ENCODE results near the gene KCNK2. TPM values are rescaled to one million over a fixed set of nuclear protein-coding genes. Genes with fewer than 3 reads are reported as not detected.
A peak's percentile ranks its signal among the peaks of the same experiment; 100 is the strongest.

Gene KCNK2
- polyA plus RNA-seq, 4 donors, result 1.8 to 3.1 (median 2.0) TPM

DNA sequence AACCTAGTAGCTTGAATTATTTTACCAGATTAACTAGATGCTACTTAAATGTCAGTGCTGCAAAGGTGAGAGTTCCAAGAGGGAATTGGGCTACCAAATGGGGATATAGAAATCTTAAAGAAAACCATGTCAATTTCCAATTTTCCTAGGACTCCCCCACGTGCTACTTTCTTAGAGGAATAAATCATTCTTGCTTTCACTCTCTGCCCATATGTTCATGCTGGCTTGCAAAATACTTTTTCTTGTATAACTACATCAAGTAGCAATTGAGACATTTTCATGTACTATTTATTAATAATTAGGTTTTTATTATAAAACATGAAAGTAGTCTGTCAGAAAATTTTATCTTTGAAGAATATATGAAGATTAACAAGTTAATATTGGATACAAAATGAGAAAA is 11.8 kb downstream of the KCNK2 start:
- no peak for DNase-seq (ENCODE audit: low read depth in 4 of 4, low spot score in 2 of 4)

DNA sequence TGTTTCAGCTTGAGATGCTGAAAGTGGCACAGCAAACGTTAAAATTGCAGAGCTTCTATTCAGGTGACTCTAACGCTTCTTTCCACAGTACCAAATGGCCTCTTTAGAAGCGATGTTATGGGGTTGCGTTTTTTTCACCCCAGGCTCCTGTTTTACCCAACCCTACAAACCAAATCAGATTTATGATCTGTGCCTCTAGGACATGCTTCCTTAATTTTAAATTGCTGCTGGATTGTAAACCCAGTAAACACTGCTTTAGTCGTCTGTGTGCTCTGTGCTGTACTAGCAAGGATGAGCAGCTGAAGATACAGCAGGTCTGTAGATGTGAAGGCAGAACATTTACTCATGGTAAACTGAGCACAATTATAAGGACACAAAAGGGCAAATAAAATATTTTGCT is 13.0 kb downstream of the KCNK2 start:
- no peak for DNase-seq (ENCODE audit: low read depth in 4 of 4, low spot score in 2 of 4)

DNA sequence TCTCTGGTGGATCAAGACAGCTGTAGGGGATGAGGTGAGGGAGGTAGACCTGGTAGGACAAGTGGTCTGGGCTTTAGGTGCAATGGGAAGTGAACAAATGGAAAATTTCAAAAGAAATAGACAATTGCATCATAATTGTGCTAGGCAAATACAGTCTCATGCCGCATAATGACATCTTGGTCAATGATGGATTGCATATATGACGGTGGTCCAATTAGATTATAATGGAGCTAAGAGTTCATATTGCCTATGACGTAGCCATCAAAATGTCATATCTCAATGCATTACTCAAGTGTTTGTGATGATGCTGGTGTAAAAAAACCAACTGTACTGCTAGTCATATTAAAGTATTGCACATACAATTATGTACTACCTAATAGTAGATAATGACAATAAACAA is 19.0 kb downstream of the KCNK2 start:
- DNase-seq (ENCODE audit: low read depth in 4 of 4, low spot score in 2 of 4), result no peak

DNA sequence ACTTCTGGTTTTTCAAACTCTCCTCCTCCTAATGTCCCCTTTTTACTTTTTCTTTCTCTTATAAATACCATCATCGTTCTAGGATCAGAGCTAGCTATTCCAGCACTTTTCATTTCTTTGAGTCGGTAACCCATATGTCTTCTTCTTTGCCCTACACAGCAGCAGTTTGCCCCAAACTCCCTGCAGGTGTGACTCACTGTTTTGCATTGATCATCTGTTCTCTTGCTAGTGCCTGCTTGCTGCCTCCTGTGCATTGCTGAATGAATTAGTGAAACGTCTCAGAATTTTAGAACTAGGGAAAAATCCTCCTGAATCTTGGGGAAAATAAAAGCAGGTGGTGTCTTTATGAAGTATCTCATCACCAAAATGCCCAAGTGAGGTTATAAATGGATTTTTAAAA is 21.7 kb downstream of the KCNK2 start:
- DNase-seq (ENCODE audit: low read depth in 4 of 4, low spot score in 2 of 4), result no peak

DNA sequence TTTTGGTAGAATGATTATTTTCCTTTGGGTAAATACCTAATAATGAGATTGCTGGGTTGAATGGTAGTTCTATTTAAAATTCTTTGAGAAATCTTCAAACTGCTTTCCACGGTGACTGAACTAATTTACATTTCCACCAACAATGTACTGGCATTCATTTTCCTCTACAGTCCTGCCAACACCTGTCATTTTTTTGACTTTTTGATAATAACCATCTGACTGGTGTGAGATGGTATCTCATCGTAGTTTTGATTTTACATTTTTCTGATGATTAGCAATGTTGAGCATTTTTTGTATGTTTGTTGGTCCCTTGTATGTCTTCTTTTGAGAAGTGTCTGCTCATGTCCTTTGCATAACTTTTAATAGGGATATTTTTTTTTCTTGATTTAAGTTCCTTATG is 23.5 kb downstream of the KCNK2 start:
- DNase-seq (ENCODE audit: low read depth in 4 of 4, low spot score in 2 of 4), result no peak

DNA sequence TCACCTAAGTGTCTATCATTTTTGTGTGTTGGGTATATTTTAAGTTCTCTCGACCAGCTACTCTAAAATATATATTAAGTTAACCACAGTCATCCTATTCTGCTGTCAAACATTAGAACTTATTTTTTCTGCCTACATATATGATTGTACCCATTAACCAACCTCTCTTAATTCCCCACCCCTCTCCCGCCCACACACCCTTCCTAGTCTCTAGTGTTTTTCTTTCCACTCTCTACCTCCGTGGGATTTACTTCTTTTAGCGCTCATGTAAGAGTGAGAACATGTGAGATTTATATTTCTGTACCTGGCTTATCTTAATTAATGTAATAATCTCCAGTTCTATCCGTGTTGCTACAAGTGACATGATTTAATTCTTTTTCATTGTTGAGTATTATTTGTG is 26.6 kb downstream of the KCNK2 start:
- no peak for DNase-seq (ENCODE audit: low read depth in 4 of 4, low spot score in 2 of 4)

DNA sequence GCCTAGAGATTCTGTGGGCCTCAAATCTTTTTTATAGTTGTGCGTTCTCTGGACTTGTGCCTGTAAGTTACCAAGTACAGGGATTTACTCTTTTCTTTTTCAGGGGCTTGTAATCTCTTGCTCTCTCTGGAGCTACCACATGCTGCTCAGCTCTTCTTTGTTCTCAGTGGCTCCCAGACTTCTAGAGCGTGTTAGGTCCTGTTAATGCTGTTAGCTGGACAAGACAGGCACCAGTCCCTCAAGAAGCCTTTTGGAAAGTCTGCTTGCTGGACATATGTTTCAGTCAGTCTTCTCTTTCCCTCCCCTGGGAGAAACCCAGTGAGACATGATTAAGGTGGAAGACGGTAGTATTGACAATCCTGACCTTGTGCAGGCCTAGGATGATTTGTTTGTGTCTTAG is 29.4 kb downstream of the KCNK2 start:
- no peak for DNase-seq (ENCODE audit: low read depth in 4 of 4, low spot score in 2 of 4)

DNA sequence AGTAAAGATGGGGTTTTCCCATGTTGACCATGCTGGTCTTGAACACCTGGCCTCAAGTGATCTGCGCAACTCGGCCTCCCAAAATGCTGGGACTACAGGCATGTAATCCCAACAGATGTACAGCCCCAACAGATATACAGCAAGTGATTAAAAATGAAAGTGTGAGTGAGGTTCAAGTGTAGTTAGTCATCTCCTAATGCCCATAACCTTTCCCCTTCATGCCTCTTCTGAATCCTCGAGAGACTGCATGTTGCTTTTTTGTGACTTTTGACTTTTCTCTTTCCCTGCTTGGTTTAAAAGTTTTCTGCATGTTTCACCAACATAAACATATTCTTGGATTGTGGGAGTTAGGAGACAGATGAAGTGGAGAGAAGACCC is 31.2 kb downstream of the KCNK2 start:
- no peak for DNase-seq (ENCODE audit: low read depth in 4 of 4, low spot score in 2 of 4)

DNA sequence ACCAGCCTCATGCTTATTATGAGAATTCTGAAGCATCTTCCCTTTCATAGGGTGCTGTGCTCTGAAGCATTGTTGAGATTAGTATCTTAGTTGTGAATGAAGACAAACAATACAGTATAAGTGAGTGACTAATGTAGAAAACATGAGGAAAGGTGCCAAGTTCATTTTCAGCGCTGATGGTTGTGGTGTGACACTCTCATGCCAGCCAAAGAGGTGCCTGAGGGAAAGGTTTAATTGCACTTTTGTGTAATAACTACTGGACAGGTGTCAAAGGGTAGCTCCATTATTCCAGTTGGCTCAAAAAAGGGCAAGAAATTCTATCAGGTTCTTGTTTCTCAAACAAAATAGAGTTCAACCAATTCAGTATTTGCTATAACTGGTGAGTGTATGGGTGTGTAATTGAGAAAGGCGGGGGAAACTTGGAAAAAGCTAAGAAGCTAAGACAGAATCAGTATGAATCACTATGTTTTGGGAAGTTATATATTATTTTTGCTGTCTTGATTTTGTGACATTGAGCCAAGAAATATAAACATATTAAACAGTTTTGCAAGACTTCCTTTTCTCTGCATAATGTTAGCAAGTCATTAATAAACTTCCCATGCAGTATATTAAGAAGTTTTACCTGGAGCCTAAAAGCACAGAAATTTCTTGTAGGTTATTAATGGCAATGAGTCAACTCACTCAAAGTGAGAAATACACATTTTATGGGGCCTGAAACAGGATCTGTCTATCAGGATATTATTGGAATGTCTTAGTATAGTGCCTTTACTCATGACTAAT is 31.8 kb downstream of the KCNK2 start:
- DNase-seq (ENCODE audit: low read depth in 4 of 4, low spot score in 2 of 4), result no peak

DNA sequence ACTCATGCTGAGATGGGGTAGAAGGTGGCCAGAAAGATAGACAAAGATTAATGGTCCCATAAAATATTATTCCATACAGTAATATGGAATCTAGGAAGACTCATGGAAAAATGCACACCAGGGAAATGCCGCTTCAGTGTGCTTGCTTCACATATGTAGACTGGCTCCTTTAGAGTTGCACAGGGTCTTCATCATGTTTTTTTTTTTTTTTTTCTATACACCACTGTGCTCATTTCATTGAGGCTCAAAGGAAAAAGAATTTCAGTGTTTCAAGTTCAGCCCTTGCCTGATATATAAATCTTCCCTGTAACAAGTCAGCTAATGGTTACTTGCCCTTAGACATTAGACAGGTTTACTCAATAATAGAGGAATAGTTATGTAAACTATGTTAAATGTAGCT is 33.2 kb downstream of the KCNK2 start:
- no peak for DNase-seq (ENCODE audit: low read depth in 4 of 4, low spot score in 2 of 4)

DNA sequence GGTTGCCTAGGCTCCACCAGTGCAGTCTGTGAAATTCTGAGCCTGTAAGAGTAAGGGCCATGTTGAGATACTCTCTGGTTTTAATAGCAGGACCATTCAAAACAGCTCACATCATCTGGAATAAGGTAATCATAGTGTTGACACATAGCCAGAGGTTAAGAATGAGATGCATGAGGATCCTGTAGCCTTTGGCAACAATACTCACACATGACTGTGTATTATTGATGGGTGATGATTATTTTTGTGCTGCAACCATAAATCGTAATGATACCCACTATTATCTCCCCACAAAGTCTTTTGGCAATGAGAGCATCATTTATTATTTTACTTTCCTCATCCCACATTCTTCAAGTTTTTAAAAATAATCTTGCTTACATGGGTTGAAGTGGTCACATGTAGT is 35.5 kb downstream of the KCNK2 start:
- no peak for DNase-seq (ENCODE audit: low read depth in 4 of 4, low spot score in 2 of 4)

DNA sequence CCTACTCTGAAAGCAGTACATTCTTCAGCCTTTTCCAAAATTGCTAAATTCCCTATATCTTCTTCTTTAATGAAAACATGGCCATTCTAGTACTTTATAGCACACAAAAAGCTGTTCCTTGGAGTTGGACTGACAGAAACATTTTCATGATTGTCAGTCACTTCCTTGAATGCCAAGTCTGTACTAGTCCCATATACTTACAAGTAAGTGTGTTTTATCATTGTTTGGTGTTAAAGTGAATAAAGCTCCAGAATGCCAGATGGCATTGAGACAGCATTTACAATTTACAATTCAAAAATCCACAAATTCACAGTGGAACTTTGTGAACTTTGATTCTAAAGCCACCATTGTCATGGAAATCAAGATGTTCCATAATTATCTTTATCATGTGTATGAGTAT is 36.5 kb downstream of the KCNK2 start:
- DNase-seq (ENCODE audit: low read depth in 4 of 4, low spot score in 2 of 4), result no peak

DNA sequence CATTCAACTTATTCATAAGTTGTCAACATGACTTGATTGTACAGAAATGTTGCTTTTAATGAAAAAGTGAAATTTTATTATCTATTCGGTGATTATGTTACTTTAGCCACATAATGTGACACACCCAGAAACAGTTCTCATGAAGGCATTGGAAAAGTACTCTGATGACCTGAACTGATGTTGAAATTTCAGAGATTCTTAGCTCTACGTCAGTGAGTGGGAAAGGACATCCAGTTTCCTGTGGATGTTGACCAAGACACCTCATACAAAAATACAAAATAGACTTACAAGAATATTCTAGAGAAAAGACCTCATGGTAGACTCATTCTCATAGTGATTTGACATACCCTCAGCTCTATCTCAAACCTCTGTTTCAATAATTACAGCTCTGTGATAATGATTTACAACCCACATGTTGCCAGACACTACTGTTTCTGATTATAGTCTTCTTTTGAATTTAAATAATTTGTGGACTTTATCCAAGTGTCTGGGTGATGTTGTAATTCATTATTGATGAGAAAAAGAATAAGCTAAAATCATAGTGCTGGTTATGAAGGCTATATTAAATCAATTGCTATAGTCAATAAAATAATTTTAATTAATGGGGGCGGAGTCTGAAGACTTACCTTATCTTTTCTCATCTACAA is 37.3 kb downstream of the KCNK2 start:
- DNase-seq (ENCODE audit: low read depth in 4 of 4, low spot score in 2 of 4), result no peak

DNA sequence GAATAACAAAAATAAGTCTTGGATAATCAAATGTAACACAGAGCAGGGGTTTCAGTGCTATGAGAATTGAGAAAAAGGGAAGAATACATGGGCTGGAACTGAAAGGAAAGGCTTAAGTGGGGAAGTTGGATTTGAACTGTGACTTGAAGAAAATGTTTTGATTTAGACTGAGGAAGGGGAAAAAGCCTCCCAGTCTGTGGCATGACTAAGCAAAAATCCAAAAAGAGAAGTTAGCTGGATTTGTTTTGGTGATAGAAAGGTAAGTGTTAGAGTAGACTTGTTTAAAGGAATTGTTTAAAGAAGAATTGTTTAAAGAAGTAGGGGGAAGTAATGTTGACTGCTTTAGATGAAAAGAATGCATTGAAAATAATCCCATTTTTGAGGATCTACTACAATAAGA is 46.0 kb downstream of the KCNK2 start:
- no peak for DNase-seq (ENCODE audit: low read depth in 4 of 4, low spot score in 2 of 4)

DNA sequence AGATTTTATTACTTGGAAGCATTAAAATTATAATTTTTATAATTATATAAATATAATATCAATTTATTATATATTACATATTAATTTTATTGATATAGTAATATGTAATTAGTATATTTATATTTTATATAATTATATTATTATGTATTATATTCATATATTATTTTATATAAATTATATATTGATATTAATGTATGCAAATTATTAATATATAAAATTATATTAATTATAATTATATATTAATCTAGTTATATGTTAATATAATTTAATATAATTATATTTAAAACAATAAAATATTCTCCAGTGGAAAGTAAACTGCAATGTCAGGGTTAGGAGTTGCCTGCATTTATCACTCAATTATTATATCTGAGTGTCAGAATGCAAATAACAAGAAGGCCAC is 48.8 kb downstream of the KCNK2 start:
- DNase-seq (ENCODE audit: low read depth in 4 of 4, low spot score in 2 of 4), result no peak

DNA sequence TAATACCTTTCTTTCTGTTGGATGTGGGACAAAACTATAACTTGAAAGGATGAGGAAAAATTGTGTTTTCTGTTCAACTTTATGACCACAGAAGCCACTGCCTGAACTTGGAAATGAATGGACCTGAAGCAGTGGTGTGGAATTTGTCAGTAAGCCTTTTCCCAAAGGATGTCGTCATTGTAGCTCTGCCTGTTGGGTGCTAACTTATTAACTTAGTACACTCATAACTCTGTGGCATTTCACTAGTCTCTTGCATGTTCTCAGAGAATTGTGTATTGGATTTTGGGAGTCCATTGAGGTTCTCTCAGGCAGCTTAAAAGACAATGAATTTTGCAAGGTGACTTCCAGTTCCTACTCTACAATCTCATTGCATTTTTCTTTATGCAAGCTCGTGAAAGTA is 49.6 kb downstream of the KCNK2 start:
- DNase-seq (ENCODE audit: low read depth in 4 of 4, low spot score in 2 of 4), result no peak

DNA sequence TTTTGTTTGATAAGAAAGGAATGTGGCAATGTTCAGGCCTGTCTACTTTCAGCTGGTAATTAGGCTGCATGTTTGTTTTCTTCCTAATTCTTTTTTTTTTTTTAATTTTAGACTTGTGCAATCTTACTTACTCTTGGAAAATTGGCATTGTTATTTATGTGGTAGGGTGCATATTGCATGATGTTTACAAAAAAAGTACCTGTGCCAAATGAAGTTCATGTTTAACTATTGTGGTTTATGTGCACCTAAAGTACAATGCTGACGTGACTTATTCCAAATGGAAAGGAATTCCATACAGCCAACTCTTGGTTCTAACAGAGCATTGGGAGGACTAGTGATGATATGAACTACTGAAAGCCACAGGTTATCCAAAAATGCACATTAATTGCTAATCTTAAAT is 51.0 kb downstream of the KCNK2 start:
- DNase-seq (ENCODE audit: low read depth in 4 of 4, low spot score in 2 of 4), result no peak

DNA sequence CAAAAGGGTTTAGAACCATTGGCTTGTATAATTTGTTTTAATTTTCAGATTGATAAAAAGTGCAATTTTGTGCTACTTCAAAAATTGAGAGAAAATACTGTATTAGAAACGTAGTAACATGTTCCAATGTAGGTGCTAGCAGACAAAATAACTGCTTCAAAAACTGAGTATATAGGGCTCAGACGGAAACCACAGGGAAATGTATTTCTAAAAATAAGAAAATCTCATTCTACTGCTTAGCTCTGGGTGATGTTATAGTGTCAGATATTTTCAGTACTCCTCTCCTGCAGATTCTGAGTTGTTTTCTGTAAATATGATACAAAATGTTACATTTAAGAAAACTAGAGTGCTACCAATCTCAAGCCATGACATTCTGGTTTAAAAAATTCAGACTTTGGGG is 55.4 kb downstream of the KCNK2 start:
- no peak for DNase-seq (ENCODE audit: low read depth in 4 of 4, low spot score in 2 of 4)

DNA sequence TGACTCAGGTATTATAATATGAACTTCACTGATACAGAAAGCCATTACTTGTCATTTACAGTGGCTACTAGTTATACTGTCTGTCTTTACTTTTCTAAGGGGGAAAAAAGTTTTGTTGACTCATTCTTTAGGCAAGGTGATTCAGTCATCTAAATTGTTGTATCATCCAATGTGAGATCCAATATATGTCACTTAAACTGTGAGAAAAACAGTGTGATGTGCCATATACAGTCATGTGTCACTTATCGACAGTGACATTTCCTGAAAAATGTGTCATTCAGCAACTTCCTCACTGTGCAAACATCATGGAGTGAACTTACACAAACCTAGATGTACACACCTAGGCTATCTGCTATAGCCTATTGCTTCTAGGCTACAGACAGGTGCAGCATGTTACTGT is 57.6 kb downstream of the KCNK2 start:
- no peak for DNase-seq (ENCODE audit: low read depth in 4 of 4, low spot score in 2 of 4)

DNA sequence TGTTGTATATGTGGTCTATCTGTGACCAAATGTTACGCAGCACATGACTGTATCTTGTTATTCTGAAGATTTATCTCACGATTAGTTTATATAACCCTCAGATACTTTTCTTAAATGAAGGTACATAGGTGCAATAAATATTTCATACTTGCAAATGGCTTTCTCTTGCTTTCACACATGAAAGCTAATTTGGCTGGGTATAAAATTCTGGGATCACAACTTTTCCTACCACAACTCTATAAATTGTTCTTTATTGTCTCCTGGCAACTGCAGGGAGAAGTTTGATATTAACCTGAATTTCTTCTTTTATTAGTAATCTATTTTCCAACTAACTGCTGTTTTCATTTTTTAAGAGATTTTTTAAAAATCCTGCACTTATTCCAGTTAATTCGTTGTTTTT is 58.9 kb downstream of the KCNK2 start:
- DNase-seq (ENCODE audit: low read depth in 4 of 4, low spot score in 2 of 4), result no peak

DNA sequence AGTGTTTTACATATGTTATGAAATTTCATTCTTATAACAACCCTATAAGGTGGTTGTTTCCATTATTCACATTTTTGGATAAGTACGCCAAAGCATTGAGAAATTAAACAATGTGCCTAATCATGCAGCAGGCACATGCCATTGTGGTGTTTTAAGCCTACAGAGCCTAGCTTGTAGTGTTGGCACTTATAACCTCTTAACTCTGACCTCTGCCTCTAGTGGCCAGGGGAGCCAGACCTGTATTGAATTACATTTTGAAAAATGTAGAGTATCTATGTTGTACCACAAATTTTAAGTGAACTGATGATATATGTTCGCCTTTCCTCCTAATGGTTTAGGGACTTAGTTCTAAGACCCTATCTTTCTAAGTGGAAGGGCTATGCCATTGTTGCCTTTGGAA is 61.0 kb downstream of the KCNK2 start:
- no peak for DNase-seq (ENCODE audit: low read depth in 4 of 4, low spot score in 2 of 4)

DNA sequence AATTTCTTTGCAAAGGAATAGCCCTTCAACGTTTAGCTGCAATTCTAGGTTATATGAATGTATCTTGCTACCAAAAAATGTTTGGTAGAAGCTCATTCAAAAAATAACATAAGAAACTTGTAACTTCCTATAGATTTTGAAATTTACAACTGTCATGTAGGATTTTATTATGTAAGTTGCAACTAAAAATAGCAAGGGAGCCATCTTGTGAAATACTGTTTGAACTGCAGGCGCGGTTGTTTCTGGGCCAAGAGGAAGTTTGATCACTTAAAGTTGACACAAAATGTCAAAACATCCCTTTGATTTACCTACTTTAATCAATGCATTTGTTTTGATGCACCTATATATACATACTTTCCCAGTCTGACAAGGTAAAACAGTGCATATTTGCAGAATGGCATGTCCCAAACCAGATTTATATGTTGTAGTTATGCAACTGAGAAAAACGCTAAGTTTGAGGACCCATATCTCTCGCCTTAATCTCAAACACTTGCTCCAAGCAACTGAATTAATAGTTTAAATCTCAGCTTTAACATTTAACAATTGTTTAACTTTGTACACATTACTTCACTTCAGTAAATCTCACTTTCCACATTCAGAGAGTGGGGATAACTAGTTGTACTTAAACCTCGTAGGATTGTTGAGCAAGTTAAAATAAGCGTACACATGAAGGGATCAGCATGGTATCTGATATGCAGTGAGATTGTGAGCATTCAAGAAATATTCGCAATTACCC is 63.9 kb downstream of the KCNK2 start:
- peak in 2 of 4 donors; percentile 4 to 13 for DNase-seq (ENCODE audit: low read depth in 4 of 4, low spot score in 2 of 4)

Data from left renal cortex interstitium (tissue), 4 donors.